GM12891 (cell line): ENCODE data around the gene DOC2A.

ENCODE experiments used
- PAX5 ChIP-seq: IDR thresholded peaks from 2 replicates; pipeline ENCODE4 v1.6.1; 2011; ENCODE audit warnings: low read length, moderate library complexity, mild to moderate bottlenecking; ENCODE audit not compliant: insufficient read depth, severe bottlenecking
- POLR2A ChIP-seq: IDR thresholded peaks from 2 replicates; pipeline ENCODE4 v1.6.1; 2011; ENCODE audit warnings: low read depth, low read length, control low read depth
- POLR2AphosphoS5 ChIP-seq: IDR thresholded peaks from 2 replicates; pipeline ENCODE4 v1.6.1; 2011; ENCODE audit warnings: low read depth, low read length, control low read depth
- SPI1 ChIP-seq: IDR thresholded peaks from 2 replicates; pipeline ENCODE4 v1.6.1; 2011; ENCODE audit warnings: low read depth, low read length, control low read depth
- TAF1 ChIP-seq: IDR thresholded peaks from 2 replicates; pipeline ENCODE4 v1.6.1; 2011; ENCODE audit warnings: low read depth, low read length, control low read depth

DNA sequence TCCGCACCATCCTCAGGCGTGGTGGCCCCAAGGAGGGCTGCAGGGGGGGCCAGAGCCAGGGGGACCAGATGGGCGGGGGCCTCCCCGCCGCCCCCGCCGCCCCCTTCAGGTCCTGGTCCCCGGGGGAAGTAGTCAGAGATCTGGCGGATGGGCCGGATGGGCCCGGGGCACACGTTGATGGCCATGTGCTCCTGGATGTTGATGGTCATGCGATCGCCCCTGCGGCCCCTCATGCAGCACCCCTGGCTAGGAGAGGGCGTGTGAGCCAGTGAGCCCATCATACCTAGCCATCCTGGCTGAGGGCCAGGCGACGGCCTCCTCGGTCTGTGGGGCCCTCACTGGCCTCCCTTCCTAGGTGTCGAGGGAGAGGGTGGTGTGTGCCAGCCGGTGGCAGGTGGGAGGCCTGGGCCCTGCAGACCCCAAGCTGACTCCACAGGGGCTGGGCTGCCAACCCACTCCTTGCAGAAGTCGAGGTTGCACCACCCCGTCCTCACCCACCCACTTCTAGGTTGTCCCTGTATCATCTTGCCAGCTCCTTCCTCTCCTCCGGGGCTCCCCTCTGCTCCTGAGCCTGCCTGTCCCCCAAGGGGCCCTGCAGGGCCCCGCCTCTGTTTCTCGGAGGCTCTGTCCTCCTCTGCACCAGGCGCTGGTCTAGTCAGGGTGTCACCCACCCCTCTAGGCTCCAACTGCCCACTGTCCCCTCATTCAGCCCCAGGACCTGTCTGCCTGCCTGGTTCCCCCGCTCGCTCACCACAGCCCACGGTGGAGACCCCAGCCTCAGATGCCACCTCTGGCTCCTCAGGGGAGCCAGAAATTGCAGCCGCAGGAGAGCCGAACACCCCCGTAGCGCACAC is 610 bp downstream of the DOC2A start:
- TF ChIP-seq POLR2A: no peak
- no peak for TF ChIP-seq TAF1
- no peak for TF ChIP-seq SPI1
- TF ChIP-seq POLR2AphosphoS5: no peak
- TF ChIP-seq PAX5: no peak
